Smooth muscle cell (in vitro differentiated cells): ENCODE results near the gene FRAS1. TPM values are rescaled to one million over a fixed set of nuclear protein-coding genes. Genes with fewer than 3 reads are reported as not detected.

Experiments
- DNase-seq: peaks from one replicate; lab custom pipeline; 2025; ENCODE audit not compliant: unreplicated experiment; lab: John Stamatoyannopoulos, UW
- H2AFZ ChIP-seq: fragments of 200-600 bp; sonication (generic); 2 replicates; pipeline ENCODE4 v1.6.0; 2016; ENCODE audit warnings: antibody characterized with exemption, low read depth, mild to moderate bottlenecking
- H3F3A ChIP-seq: fragments of 200-600 bp; sonication (generic); 2 replicates; pipeline ENCODE4 v1.6.0; 2017; ENCODE audit warnings: antibody characterized with exemption, low read depth
- H3K27ac ChIP-seq: fragments of 200-600 bp; sonication (generic); 2 replicates; pipeline ENCODE4 v1.5.1; 2016; ENCODE audit warnings: low read depth, mild to moderate bottlenecking
- H3K27me3 ChIP-seq: fragments of 200-600 bp; sonication (generic); 2 replicates; pipeline ENCODE4 v1.6.1; 2016; ENCODE audit warnings: low read depth, mild to moderate bottlenecking
- H3K36me3 ChIP-seq: fragments of 200-600 bp; sonication (generic); 2 replicates; pipeline ENCODE4 v1.5.1; 2016; ENCODE audit warnings: low read depth
- H3K4me1 ChIP-seq: fragments of 200-600 bp; sonication (generic); 2 replicates; pipeline ENCODE4 v1.5.1; 2016; ENCODE audit warnings: low read depth
- H3K4me2 ChIP-seq: fragments of 200-600 bp; sonication (generic); 2 replicates; pipeline ENCODE4 v1.6.0; 2016; ENCODE audit warnings: mild to moderate bottlenecking
- H3K4me3 ChIP-seq: fragments of 200-600 bp; sonication (generic); 2 replicates; pipeline ENCODE4 v1.5.1; 2016; ENCODE audit warnings: mild to moderate bottlenecking
- H3K79me2 ChIP-seq: fragments of 200-600 bp; sonication (generic); 2 replicates; pipeline ENCODE4 v1.6.0; 2016; ENCODE audit warnings: low read depth, mild to moderate bottlenecking
- H3K9ac ChIP-seq: fragments of 200-600 bp; sonication (generic); 2 replicates; pipeline ENCODE4 v1.6.0; 2016; ENCODE audit warnings: low read depth
- H3K9me3 ChIP-seq: fragments of 200-600 bp; sonication (generic); replicated peaks from 2 replicates; pipeline ENCODE4 v1.5.1; 2016; ENCODE audit warnings: low read depth
- H4K20me1 ChIP-seq: fragments of 200-600 bp; sonication (generic); 2 replicates; pipeline ENCODE4 v1.6.0; 2016; ENCODE audit warnings: low read depth
- WGBS: methylation state at CpG from one replicate; pipeline ENCODE4 v1.1.7; 2016; ENCODE audit warnings: low lambda C conversion rate; 5-methylcytosine and 5-hydroxymethylcytosine counted together
- polyA plus RNA-seq: library from polyadenylated mRNA; unstranded; fragments of >200 nt; fragmentation: Nextera tagmentation; extraction: Ambion mirVana; gene quantifications from 2 replicates; pipeline ENCODE4 v1.2.1, GENCODE V29; 2016
- total RNA-seq: library from RNA; depleted of rRNA; stranded (reverse); fragments of >200 nt; gene quantifications from 2 replicates; pipeline ENCODE4 v1.2.3, GENCODE V29; 2014
- TF ChIP-seq, protein P1 (sequence below): fragments of 200-600 bp; sonication (generic); IDR thresholded peaks from 2 replicates; pipeline ENCODE4 v1.5.1; 2017; ENCODE audit warnings: borderline replicate concordance, mild to moderate bottlenecking, antibody characterized with exemption; ENCODE audit not compliant: insufficient read depth, poor library complexity, severe bottlenecking

FRAS1 gene
- total and polyA plus RNA-seq, 2 experiments from 2014 or later: 0.55 to 8.1 TPM

DNA sequence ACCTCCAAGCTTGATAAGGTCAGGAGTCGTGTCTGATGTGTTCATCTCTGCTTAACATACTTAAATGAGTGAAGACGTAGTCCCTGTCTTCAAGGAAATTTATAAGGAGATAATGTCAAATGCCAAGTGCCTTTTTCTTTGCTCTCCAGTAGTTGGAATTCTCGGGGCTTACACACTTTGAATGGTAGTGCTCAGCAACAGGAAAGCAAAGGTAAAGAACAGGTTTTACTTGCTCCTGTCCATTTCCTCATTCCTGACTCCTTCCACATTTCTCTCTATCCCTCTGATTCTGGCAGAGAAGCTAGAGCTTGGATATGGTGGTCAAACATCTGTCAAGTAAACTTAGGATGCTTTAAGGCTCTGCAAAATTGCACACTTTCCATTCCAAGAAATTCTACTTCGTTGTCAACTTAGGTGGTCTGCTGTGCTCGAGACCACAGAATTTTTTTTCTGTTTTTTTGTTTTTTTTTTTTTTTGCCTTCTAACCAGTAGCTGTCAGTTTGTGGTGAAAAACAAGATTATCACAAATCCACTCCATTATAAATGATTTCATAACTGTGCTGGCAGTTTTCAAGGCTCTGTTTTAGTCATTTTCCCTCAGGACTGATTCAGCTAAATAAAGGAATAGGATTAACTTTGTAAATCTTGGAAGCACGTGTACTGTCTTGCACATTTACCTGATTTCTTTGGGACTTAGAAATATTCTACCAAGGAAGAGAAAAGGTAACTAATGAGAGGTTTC is 313.7 kb downstream of the FRAS1 start:
- Histone ChIP-seq H3K9ac (peak overlapping the region; percentile 45), H3F3A (no peaks in the 10 kb centered on the region), H3K36me3 (no peaks in the 10 kb centered on the region), H4K20me1 (no peaks in the 10 kb centered on the region), H3K4me2 (peak overlapping the region; percentile 33), H3K79me2 (no peaks in the 10 kb centered on the region), H3K4me3 (no peak overlapping the region), H3K9me3 (no peaks in the 10 kb centered on the region), H3K4me1 (peaks cover 7% of the 10 kb centered on the region), H3K27ac (peak overlapping the region; percentile 76), H3K27me3 (no peaks in the 10 kb centered on the region), H2AFZ (peak overlapping the region; percentile 41)
- 72% methylated on average over 6 of the region's 6 CpGs for WGBS
- TF ChIP-seq, protein P1, sequence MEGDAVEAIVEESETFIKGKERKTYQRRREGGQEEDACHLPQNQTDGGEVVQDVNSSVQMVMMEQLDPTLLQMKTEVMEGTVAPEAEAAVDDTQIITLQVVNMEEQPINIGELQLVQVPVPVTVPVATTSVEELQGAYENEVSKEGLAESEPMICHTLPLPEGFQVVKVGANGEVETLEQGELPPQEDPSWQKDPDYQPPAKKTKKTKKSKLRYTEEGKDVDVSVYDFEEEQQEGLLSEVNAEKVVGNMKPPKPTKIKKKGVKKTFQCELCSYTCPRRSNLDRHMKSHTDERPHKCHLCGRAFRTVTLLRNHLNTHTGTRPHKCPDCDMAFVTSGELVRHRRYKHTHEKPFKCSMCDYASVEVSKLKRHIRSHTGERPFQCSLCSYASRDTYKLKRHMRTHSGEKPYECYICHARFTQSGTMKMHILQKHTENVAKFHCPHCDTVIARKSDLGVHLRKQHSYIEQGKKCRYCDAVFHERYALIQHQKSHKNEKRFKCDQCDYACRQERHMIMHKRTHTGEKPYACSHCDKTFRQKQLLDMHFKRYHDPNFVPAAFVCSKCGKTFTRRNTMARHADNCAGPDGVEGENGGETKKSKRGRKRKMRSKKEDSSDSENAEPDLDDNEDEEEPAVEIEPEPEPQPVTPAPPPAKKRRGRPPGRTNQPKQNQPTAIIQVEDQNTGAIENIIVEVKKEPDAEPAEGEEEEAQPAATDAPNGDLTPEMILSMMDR: no peak
- no peak for DNase-seq

DNA sequence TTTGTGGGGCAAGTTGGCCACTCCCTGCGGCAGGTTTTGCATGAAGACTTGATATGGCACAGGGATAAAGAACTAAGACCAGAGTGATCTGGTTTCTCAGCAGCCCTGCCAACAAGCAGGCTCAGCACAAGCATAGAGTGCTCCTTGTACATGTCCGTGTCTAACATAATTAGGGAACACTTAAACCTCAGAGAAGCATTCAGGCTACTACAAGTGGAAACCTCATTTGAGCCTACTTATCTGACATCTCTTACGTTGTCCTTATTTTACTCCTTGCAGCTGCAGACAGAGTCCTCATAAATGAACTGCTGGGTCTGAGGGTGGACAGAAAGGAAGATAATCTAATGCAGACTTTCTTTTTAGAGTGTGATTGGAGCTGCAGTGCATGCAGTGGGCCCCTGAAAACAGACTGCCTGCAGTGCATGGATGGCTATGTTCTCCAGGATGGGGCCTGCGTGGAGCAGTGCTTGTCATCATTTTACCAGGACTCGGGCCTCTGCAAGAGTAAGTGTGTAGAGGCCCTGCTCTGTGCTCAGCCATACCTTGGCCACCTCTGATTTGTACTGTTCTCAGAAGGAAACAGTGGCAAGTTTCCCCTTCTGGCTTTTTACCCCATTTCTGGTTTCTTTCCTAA is 315.3 kb downstream of the FRAS1 start:
- H3K9me3 ChIP-seq: no peaks in the 10 kb centered on the region
- H3K27me3 ChIP-seq: no peaks in the 10 kb centered on the region
- peak overlapping the region; percentile 33 for H2AFZ ChIP-seq
- DNase-seq: no peak
- H3K4me1 ChIP-seq: peaks cover 7% of the 10 kb centered on the region
- no peaks in the 10 kb centered on the region for H3F3A ChIP-seq
- TF ChIP-seq, protein P1: no peak
- no peak overlapping the region for H3K27ac ChIP-seq
- no peak overlapping the region for H3K9ac ChIP-seq
- H3K4me3 ChIP-seq: no peak overlapping the region
- no peaks in the 10 kb centered on the region for H4K20me1 ChIP-seq
- H3K36me3 ChIP-seq: no peaks in the 10 kb centered on the region
- H3K4me2 ChIP-seq: no peak overlapping the region
- WGBS: 46% methylated on average over 5 of the region's 5 CpGs
- no peaks in the 10 kb centered on the region for H3K79me2 ChIP-seq

DNA sequence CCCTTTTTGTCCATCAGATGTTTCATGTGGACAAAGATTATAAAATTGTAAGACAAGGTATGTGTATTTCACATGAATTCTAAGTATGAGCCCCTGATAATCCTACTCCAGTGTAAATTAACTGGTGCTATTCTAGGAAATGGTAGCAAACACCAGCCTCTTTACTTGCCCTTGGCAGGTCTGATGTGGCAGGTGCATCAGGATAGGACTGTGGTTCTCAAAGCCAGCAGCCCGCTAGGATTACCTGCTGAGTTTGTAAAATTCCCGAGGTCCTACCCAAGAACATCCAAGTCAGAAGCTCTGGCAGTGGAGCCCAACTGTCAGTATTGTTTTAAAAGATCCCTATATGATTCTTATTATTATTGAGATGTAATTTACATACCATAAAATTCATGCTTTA is 320.4 kb downstream of the FRAS1 start:
- Histone ChIP-seq H3K4me3 (no peak overlapping the region), H3F3A (no peaks in the 10 kb centered on the region), H3K9me3 (no peaks in the 10 kb centered on the region), H3K9ac (no peak overlapping the region), H3K36me3 (no peaks in the 10 kb centered on the region), H2AFZ (no peak overlapping the region), H3K4me1 (no peaks in the 10 kb centered on the region), H3K4me2 (no peak overlapping the region), H3K79me2 (no peaks in the 10 kb centered on the region), H3K27ac (no peak overlapping the region), H3K27me3 (no peaks in the 10 kb centered on the region), H4K20me1 (no peaks in the 10 kb centered on the region)
- DNase-seq: no peak
- whole genome bisulfite sequencing: 93% methylated on average over 2 of the region's 2 CpGs
- TF ChIP-seq, protein P1: no peak
